Vagina (tissue), 2 donors: Measurements from ENCODE around the gene UBAP2L. TPM values are rescaled to one million over a fixed set of nuclear protein-coding genes. Genes with fewer than 3 reads are reported as not detected.
"Not testable (repeated sequence)": the region's sequence is repeated elsewhere in the genome, so short reads cannot be mapped to it uniquely, and the experiment has no call there.

Experiments used
- DNase-seq, 2 donors: peaks; one replicate each; pipeline ENCODE4 v3.0.0-alpha.2; 2017; ENCODE audit errors: extremely low spot score in 2 of 2
- H3K27ac ChIP-seq: fragments of 200-600 bp; sonication (generic); one replicate; pipeline ENCODE4 v1.5.1; 2019
- H3K27me3 ChIP-seq: fragments of 200-600 bp; sonication (generic); one replicate; pipeline ENCODE4 v1.5.1; 2019
- H3K36me3 ChIP-seq, 2 donors: fragments of 200-600 bp; sonication (generic); one replicate each; pipeline ENCODE4 v1.5.1; 2017 to 2019
- H3K4me1 ChIP-seq: fragments of 200-600 bp; sonication (generic); one replicate; pipeline ENCODE4 v1.5.1; 2019
- H3K4me3 ChIP-seq, 2 donors: fragments of 200-600 bp; sonication (generic); 1 replicate in 1 of 2; 2 replicates in 1 of 2; pipeline ENCODE4 v1.5.1; 2016 to 2019
- H3K9me3 ChIP-seq: fragments of 200-600 bp; sonication (generic); one replicate; pipeline ENCODE4 v1.5.1; 2019
- CTCF ChIP-seq, 3 experiments: fragments of 450-650 bp in 2 of 3; fragments of 200-600 bp in 1 of 3; sonication (generic) in 1 of 3; IDR thresholded peaks; one replicate each; pipeline ENCODE4 v1.5.1; 2017 to 2019; ENCODE audit warnings: antibody characterized with exemption in 3 of 3, mild to moderate bottlenecking in 2 of 3, moderate library complexity in 2 of 3
- POLR2A ChIP-seq, 2 donors: fragments of 450-650 bp; IDR thresholded peaks; one replicate each; pipeline ENCODE4 v1.6.1; 2017; ENCODE audit warnings: antibody characterized with exemption in 2 of 2, mild to moderate bottlenecking in 2 of 2, moderate library complexity in 2 of 2
- POLR2AphosphoS5 ChIP-seq, 2 donors: sonication (generic); formaldehyde crosslinking; IDR thresholded peaks; one replicate each; pipeline ENCODE4 v1.9.0; 2017; ENCODE audit warnings: antibody characterized with exemption in 2 of 2, mild to moderate bottlenecking in 2 of 2, low read depth in 1 of 2; ENCODE audit not compliant: insufficient read depth in 1 of 2
- intact Hi-C: fragments of 100-400 bp; cut with DNase I; formaldehyde crosslinking; loops from one replicate; pipeline ENCODE4 v1.15.1; 2023
- total RNA-seq: library from RNA; depleted of rRNA; stranded (reverse); fragments of >200 nt; gene quantifications from one replicate; pipeline ENCODE4 v1.2.3, GENCODE V29; 2016

The UBAP2L gene
- total RNA-seq, 1 donor from 2014 or later: 75.9 TPM

GRCh38 chr1:154199563-154199879 lies 21.2 kb upstream of the UBAP2L start:
- H3K9me3 ChIP-seq: no peaks in the 10 kb centered on the region
- no peak overlapping the region for H3K4me3 ChIP-seq
- peak overlapping the region; percentile 31 for H3K27ac ChIP-seq
- intact Hi-C loops: no loop called here
- peaks cover 13% of the 10 kb centered on the region for H3K4me1 ChIP-seq
- H3K36me3 ChIP-seq: no peaks in the 10 kb centered on the region
- no peaks in the 10 kb centered on the region for H3K27me3 ChIP-seq
- DNase-seq: no peak
- TF ChIP-seq POLR2AphosphoS5 (IDR thresholded peaks at IDR 0.05; ENCODE audit: insufficient read depth in 1 of 2, low read depth in 1 of 2): no peak

DNA sequence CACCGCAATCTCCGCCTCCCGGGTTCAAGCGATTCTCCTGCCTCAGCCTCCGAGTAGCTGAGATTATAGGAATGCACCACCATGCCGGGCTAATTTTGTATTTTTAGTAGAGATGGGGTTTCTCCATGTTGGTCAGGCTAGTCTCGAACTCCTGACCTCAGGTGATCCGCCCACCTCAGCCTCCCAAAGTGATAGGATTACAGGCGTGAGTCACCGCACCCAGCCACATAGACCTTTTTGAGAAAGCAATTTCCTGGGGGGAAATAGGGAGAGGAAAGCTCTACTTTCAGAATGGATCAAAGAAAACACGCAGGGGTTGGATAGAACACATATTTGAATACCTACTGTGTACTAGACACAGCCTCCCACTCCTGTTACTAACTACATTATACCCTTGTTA lies 15.0 kb upstream of the UBAP2L start:
- H3K9me3 ChIP-seq, DNase-seq, H3K4me1 ChIP-seq, H3K27me3 ChIP-seq, H3K27ac ChIP-seq, H3K4me3 ChIP-seq, intact Hi-C loops: not testable (repeated sequence)
- peaks cover 0 to 35% of the 10 kb centered on the region in 2 donors for H3K36me3 ChIP-seq

GRCh38 chr1:154206196-154206595 lies 14.6 kb upstream of the UBAP2L start, which contains the start of gene CFAP141:
Gene CFAP141, minus strand, starts transcription at chr1:154206333. Its CDS starts 26 bp downstream, at chr1:154206307.
- H3K9me3 ChIP-seq: no peaks in the 10 kb centered on the region
- H3K4me3 ChIP-seq: no peak within 1 kb of the TSS
- no peak within 1 kb of the TSS for H3K27ac ChIP-seq
- TF ChIP-seq CTCF (IDR thresholded peaks at IDR 0.05) (no peak), POLR2AphosphoS5 (IDR thresholded peaks at IDR 0.05; ENCODE audit: insufficient read depth in 1 of 2, low read depth in 1 of 2) (no peak), POLR2A (IDR thresholded peaks at IDR 0.05) (no peak)
- intact Hi-C loops: no loop called here
- H3K4me1 ChIP-seq: no peaks in the 10 kb centered on the region
- no peak for DNase-seq
- no peaks in the 10 kb centered on the region for H3K27me3 ChIP-seq
- H3K36me3 ChIP-seq: peaks cover 0 to 39% of the 10 kb centered on the region in 2 donors

DNA sequence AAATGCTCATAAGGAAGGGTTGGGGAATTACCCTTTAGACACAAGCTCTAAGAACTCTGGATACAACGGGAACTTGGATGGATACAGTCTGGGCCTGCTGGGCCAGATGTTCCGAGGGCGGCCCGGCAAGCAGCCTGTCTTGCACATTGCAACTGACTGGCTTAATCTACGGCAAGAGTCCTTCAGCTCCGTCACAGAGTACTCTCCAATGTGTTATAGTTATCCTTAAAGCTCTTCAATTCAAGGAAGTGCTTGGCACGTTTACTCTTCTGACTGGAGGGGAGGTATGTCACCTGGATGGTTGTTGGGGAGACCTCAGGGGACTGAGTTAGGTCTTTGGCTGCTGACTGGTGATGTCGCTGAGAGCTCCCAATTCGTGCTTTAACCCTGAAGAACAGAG lies 13.5 kb upstream of the UBAP2L start:
- TF ChIP-seq POLR2AphosphoS5 (IDR thresholded peaks at IDR 0.05; ENCODE audit: insufficient read depth in 1 of 2, low read depth in 1 of 2) (no peak), CTCF (IDR thresholded peaks at IDR 0.05) (no peak), POLR2A (IDR thresholded peaks at IDR 0.05) (no peak)
- Histone ChIP-seq H3K4me1 (no peaks in the 10 kb centered on the region), H3K27me3 (no peaks in the 10 kb centered on the region), H3K4me3 (no peak overlapping the region), H3K27ac (no peak overlapping the region), H3K9me3 (no peaks in the 10 kb centered on the region), H3K36me3 (peaks cover 0 to 50% of the 10 kb centered on the region in 2 donors)
- intact Hi-C loops: no loop called here
- DNase-seq: no peak

DNA sequence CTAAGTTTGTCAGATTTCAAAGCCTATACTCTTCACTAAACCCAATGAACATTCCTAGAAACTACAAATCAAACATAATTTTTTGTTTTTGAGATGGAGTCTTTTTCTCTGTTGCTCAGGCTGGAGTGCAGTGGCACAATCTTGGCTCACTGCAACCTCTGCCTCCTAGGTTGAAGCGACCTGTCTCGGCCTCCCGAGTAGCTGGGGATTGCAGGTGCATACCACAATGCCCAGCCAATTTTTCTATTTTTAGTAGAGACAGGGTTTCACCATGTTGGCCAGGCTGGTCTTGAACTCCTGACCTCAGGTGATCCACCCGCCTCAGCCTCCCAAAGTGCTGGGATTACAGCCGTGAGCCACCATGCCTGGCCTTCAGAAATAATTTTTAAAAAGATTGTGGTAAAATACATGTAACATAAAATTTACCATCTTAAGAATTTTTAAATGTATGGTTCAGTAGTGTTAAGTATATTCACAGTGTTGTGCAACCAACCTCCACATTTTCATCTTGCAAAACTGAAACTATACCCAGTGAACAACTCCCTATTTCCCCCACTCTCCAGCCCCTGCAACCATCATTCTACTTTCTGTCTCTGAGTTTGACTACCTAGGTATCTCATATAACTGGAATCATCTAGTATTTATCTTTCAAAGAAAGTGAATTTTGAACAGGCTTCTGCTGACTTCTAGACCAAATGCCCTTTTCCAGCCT lies 11.9 kb upstream of the UBAP2L start:
- no peaks in the 10 kb centered on the region for H3K4me1 ChIP-seq
- no peaks in the 10 kb centered on the region for H3K9me3 ChIP-seq
- no peak for DNase-seq
- no peak overlapping the region for H3K27ac ChIP-seq
- TF ChIP-seq CTCF (IDR thresholded peaks at IDR 0.05) (no peak), POLR2A (IDR thresholded peaks at IDR 0.05) (no peak), POLR2AphosphoS5 (IDR thresholded peaks at IDR 0.05; ENCODE audit: insufficient read depth in 1 of 2, low read depth in 1 of 2) (no peak)
- no peaks in the 10 kb centered on the region for H3K27me3 ChIP-seq
- peaks cover 0 to 66% of the 10 kb centered on the region in 2 donors for H3K36me3 ChIP-seq
- intact Hi-C loops: no loop called here
- no peak overlapping the region for H3K4me3 ChIP-seq

DNA sequence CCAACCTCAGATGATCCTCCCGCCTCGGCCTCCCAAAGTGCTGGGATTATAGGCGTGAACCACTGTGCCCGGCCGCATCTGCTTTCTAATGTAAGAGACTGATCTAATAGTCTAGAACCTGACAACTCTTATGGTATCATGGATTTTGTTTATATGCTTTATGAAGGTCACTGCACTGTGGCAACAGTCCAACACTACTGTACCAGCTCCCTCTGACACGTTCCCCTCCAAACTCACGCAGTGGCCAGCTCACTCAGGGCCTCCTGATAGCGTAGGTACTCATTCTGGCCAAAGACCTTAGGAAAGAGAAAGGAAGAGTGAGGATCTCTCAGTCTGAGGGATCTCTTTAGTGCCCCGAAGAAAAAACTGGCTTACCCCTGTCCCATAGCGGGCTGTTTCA lies 8.7 kb upstream of the UBAP2L start:
- Histone ChIP-seq H3K27me3 (no peaks in the 10 kb centered on the region), H3K4me1 (no peaks in the 10 kb centered on the region), H3K36me3 (peaks cover 0 to 72% of the 10 kb centered on the region in 2 donors), H3K4me3 (no peak overlapping the region), H3K27ac (no peak overlapping the region), H3K9me3 (no peaks in the 10 kb centered on the region)
- intact Hi-C loops: no loop called here
- no peak for DNase-seq
- TF ChIP-seq CTCF (IDR thresholded peaks at IDR 0.05) (no peak), POLR2AphosphoS5 (IDR thresholded peaks at IDR 0.05; ENCODE audit: insufficient read depth in 1 of 2, low read depth in 1 of 2) (no peak)
